ENCODE data around the gene CSMD2.

CSMD2 gene

DNA sequence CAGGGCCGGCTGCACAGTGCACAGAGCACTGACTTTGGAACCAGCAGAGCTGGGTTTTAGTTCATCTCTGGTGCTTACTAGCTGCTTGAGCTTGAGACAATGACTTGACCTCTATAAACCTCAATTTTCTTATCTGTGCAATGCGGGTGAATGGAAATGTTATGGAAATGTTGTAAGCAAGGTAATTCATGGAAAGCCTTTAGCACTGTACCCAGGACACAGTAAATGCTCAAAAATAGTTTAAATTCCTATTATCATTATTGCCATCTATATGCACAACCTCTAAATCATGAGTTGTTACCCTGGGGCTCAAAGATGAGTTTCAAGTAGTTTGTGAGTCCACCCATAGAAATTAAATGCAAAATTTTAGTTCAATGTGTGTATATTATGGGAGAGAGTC, 99.5 kb downstream of the CSMD2 start:
- Histone ChIP-seq H3K4me1 (no peaks in the 10 kb centered on the region), H3K9me3 (peaks cover 25% of the 10 kb centered on the region), H3K27me3 (no peaks in the 10 kb centered on the region), H3K4me3 (no peak overlapping the region), H3K27ac (no peak overlapping the region), H4K20me1 (no peaks in the 10 kb centered on the region), H3K36me3 (no peaks in the 10 kb centered on the region), H3K4me2 (no peak overlapping the region), H3K9ac (no peak overlapping the region)
- no peak for TF ChIP-seq Cebpa-rat (IDR thresholded peaks at IDR 0.05)

DNA sequence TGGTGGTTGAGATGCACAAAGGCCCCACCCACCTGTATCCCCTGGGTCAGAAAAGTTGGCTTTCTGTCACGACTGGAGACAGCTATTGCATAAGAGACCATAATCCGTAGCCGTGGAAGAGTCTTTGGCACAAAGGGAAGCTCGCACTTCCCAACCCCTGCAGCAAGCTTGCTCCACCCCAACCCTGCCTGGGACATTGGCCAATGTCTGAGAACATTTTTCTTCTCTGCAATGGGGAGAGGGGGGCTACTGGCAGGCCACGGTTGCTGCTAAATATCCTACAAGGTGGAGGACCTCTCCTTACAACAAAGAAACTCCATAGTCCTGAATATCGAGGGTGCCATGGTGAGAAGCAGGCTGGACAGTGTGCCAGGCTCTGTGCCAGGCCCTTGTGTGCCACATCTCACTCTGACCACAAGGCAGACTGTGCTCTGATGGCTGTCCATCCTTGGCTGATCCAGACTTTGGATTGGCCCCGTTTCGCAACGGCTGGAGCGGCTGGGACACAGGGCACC, 104.1 kb downstream of the CSMD2 start:
- no peaks in the 10 kb centered on the region for H3K4me1 ChIP-seq
- no peaks in the 10 kb centered on the region for H4K20me1 ChIP-seq
- H3K4me2 ChIP-seq: no peak overlapping the region
- no peaks in the 10 kb centered on the region for H3K27me3 ChIP-seq
- H3K27ac ChIP-seq: no peak overlapping the region
- H3K36me3 ChIP-seq: no peaks in the 10 kb centered on the region
- peaks cover 18% of the 10 kb centered on the region for H3K9me3 ChIP-seq
- no peak overlapping the region for H3K4me3 ChIP-seq
- no peak overlapping the region for H3K9ac ChIP-seq
- TF ChIP-seq Cebpa-rat (IDR thresholded peaks at IDR 0.05): no peak

DNA sequence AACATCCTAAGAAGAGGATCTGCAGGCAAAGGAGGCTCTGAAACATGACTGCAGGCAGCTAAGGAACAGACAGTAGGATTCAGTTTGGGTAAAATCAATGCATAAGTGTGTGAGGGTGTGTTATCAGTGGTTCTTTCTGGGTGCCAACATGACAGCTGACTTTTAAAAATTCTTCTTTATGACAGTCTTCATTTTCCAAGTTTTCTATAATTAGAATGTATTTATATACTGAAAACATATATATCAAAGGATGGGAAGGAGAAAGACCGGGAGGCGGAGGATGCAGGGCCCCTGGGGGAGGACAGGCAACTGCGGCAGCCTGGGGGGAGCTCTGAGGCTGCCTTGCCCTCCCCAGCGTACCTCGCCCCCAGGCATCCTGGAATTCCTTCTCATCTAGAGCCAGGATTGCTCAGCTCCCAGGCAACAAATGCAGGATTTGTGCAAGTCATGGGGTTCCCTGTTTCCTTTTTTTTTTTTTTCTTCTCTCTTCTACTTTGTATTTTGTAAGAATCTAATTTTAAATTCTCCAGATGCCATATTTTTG, 104.8 kb downstream of the CSMD2 start:
- Histone ChIP-seq H4K20me1 (no peaks in the 10 kb centered on the region), H3K36me3 (no peaks in the 10 kb centered on the region), H3K4me3 (no peak overlapping the region), H3K4me1 (no peaks in the 10 kb centered on the region), H3K4me2 (no peak overlapping the region), H3K9me3 (peaks cover 18% of the 10 kb centered on the region), H3K27ac (no peak overlapping the region), H3K27me3 (no peaks in the 10 kb centered on the region), H3K9ac (no peak overlapping the region)
- TF ChIP-seq Cebpa-rat (IDR thresholded peaks at IDR 0.05): no peak

DNA sequence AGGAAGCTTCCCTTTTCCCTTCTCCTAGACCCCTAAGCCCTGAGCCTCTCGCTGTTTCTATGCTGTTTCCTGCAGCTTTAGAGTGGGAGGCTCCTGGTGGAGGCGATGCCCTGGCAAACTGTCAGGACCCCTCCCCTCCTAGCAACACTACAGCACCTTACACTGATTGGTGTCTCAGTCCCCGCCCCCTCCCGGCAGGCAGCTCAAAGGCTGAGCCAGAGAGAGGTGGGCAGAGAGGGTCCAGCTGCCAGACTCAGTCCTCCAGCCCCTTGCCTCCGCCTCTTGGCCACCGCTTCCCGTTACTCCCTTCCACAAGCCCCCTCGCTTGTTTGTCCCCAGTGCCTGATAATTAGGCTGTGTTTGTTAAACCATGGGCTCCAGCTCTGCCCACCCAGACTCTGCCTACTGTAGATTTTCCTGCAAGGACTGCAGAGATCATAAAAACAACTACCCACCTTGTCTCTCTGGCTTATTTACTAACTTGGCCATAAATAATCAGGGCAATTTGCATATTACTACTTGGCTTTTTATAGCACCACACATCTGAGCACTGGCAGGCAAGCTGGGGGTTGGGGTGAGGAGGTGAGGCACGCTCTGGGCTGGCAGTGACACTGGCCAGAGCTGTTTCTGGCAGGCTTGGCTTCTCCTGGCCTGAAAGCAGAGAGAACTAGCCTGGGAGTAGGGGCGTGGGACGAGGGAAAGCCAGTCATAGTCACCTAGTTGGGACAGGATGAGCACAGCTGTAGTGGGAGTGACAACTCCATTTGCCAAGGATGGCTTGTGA, 107.5 kb downstream of the CSMD2 start:
- no peak overlapping the region for H3K9ac ChIP-seq
- no peak overlapping the region for H3K27ac ChIP-seq
- H3K9me3 ChIP-seq: no peaks in the 10 kb centered on the region; the same call in 1 of the 2 replicates
- H3K4me1 ChIP-seq: no peaks in the 10 kb centered on the region
- no peak overlapping the region for H3K4me3 ChIP-seq
- H3K27me3 ChIP-seq: no peaks in the 10 kb centered on the region
- no peaks in the 10 kb centered on the region for H4K20me1 ChIP-seq
- no peaks in the 10 kb centered on the region for H3K36me3 ChIP-seq
- no peak overlapping the region for H3K4me2 ChIP-seq
- TF ChIP-seq Cebpa-rat (IDR thresholded peaks at IDR 0.05): no peak

DNA sequence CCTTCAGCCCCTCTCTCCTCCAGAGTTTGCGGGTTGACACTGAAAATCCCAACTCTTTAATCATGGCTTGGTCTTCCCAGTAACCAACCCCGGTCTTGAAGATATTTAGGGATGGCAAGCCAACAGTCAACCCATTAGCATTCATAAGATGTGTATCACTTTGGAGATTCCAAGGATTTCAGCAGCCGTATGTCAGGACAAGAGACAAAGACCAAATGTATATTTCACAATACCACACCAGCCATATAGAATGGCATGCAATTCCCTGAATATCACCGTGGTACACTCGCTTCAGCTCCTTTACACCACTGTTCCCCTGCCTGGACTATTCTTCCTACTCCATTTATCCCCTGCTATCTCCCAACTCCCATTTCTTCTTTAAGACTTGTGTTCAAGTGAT, 109.2 kb downstream of the CSMD2 start:
- no peak for TF ChIP-seq Cebpa-rat (IDR thresholded peaks at IDR 0.05)
- Histone ChIP-seq H3K27ac (no peak overlapping the region), H3K4me2 (no peak overlapping the region), H4K20me1 (no peaks in the 10 kb centered on the region), H3K9me3 (0 out of 2 replicates have a peak, but pooled peaks cover under 1% of the 10 kb centered on the region), H3K9ac (no peak overlapping the region), H3K4me3 (no peak overlapping the region), H3K4me1 (no peaks in the 10 kb centered on the region), H3K36me3 (no peaks in the 10 kb centered on the region), H3K27me3 (no peaks in the 10 kb centered on the region)

- H4K20me1 ChIP-seq: no peaks in the 10 kb centered on the region
- no peak overlapping the region for H3K9ac ChIP-seq
- H3K4me1 ChIP-seq: no peaks in the 10 kb centered on the region
- no peak for TF ChIP-seq Cebpa-rat (IDR thresholded peaks at IDR 0.05)
- no peaks in the 10 kb centered on the region for H3K36me3 ChIP-seq
- no peak overlapping the region for H3K4me2 ChIP-seq
- H3K27ac ChIP-seq: no peak overlapping the region
- H3K4me3 ChIP-seq: no peak overlapping the region
- no peaks in the 10 kb centered on the region for H3K27me3 ChIP-seq
- H3K9me3 ChIP-seq: peaks cover 9% of the 10 kb centered on the region
These were observed 110.1 kb downstream of the CSMD2 start for GRCh38 chr1:34054920-34055319.

DNA sequence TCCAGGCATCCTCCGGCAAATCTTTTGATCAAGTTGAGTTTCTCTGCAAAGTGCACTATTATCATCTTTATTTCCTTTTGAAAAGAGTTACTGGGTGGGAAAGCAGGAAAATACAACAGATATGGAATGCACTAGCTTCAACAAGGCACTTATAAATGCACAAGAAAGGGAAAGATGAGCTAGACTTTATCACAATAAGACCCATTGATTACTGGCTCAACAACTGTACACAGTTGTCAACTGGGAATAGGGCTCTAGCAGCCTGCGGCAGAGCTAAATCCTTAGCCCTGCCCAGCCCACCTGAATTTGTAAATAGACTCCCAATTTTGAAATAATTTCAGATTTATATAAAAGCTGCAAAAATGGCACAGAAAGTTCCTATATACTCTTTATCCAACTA, 111.4 kb downstream of the CSMD2 start:
- Histone ChIP-seq H3K4me1 (no peaks in the 10 kb centered on the region), H3K9me3 (peaks cover 18% of the 10 kb centered on the region), H4K20me1 (no peaks in the 10 kb centered on the region), H3K4me2 (no peak overlapping the region), H3K9ac (no peak overlapping the region), H3K27ac (no peak overlapping the region), H3K27me3 (no peaks in the 10 kb centered on the region), H3K36me3 (no peaks in the 10 kb centered on the region), H3K4me3 (no peak overlapping the region)
- no peak for TF ChIP-seq Cebpa-rat (IDR thresholded peaks at IDR 0.05)

GRCh38 chr1:34052565-34052964, 112.5 kb downstream of the CSMD2 start:
- Histone ChIP-seq H3K9ac (no peak overlapping the region), H3K27me3 (no peaks in the 10 kb centered on the region), H3K4me3 (no peak overlapping the region), H3K27ac (no peak overlapping the region), H3K9me3 (peaks cover 18% of the 10 kb centered on the region), H3K4me2 (no peak overlapping the region), H3K4me1 (no peaks in the 10 kb centered on the region), H4K20me1 (no peaks in the 10 kb centered on the region), H3K36me3 (no peaks in the 10 kb centered on the region)
- TF ChIP-seq Cebpa-rat (IDR thresholded peaks at IDR 0.05): no peak

DNA sequence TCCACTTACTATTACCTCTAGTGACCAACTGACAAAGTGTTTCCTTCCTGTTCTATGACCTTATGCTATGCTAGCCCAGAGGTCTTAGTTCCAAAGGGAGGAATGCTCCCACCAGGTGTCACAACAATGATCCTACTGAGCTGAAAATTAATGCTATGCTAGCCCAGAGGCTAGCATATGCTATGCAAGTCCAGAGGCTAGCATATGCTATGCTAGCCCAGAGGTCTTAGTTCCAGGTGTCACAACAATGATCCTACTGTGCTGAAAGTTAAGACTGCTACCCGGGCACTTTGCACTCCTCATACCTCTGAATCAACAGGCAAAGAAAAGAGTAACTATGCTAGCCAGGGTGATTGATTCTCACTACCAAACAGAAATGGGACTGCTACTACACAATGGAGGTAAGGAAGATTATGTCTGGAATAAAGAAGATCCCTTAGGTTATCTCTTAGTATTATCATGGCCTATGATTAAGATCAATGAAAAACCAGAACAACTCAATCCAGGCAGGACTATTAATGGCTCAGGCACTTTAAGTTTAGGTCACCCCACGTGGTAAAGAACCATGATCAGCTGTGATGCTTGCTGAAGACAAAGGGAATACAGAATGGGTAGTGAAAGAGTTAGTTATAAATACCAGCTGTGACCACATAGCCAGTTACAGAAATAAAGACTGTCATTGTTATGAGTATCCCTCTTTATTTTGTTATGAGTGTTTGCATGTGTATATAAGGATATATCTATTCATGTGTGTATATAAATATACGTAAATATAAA, 114.1 kb downstream of the CSMD2 start:
- Histone ChIP-seq H3K27ac (no peak overlapping the region), H4K20me1 (no peaks in the 10 kb centered on the region), H3K4me1 (no peaks in the 10 kb centered on the region), H3K4me3 (no peak overlapping the region), H3K9ac (no peak overlapping the region), H3K36me3 (no peaks in the 10 kb centered on the region), H3K9me3 (peaks cover 18% of the 10 kb centered on the region), H3K4me2 (no peak overlapping the region), H3K27me3 (no peaks in the 10 kb centered on the region)
- TF ChIP-seq Cebpa-rat (IDR thresholded peaks at IDR 0.05): no peak

DNA sequence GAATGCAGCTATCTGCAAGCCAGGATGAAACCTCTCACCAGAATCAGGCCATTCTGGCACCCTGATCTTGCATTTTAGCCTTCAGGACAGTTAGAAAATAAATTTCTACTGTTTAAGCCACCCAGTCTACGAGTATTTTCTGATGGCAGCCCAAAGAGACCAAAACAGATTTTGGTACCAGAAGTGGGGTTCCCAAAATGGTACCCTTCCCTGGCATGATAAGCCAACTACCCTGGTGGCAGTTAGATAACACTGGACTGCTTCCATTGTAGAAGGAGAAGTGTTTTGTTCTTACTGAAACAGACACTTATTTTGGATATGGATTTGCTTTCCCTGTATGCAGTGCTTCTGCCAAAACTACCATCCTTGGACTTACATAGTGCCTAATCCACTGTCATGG, 115.0 kb downstream of the CSMD2 start:
- no peaks in the 10 kb centered on the region for H3K4me1 ChIP-seq
- H3K36me3 ChIP-seq: no peaks in the 10 kb centered on the region
- no peak for TF ChIP-seq Cebpa-rat (IDR thresholded peaks at IDR 0.05)
- no peak overlapping the region for H3K27ac ChIP-seq
- no peak overlapping the region for H3K4me2 ChIP-seq
- H3K4me3 ChIP-seq: no peak overlapping the region
- peaks cover 18% of the 10 kb centered on the region for H3K9me3 ChIP-seq
- no peaks in the 10 kb centered on the region for H3K27me3 ChIP-seq
- H3K9ac ChIP-seq: no peak overlapping the region
- H4K20me1 ChIP-seq: no peaks in the 10 kb centered on the region
